H1 (cell line): ENCODE results near the gene CYP39A1. TPM values are rescaled to one million over a fixed set of nuclear protein-coding genes. Genes with fewer than 3 reads are reported as not detected.

Experiments
- CTCF ChIA-PET: fragments of 300-600 bp; sonication (Branson Sonifier 250); formaldehyde crosslinking; loops from one replicate; lab custom pipeline; 2021; ENCODE audit not compliant: partially characterized antibody; lab: Charles Lee
- POLR2A ChIA-PET: fragments of 300-600 bp; sonication (Branson Sonifier 250); formaldehyde crosslinking; loops from one replicate; lab custom pipeline; 2021; ENCODE audit warnings: inconsistent platforms; ENCODE audit not compliant: partially characterized antibody; lab: Charles Lee
- DNase-seq, 2 experiments: peaks; one replicate each; pipeline versions ENCODE4 v3.0.0 to v3.0.0-alpha.2; 2010 to 2022; ENCODE audit warnings: low spot score in 2 of 2, low read depth in 1 of 2, mixed read lengths in 1 of 2
- FAIRE-seq: peaks from 2 replicates; lab custom pipeline; 2011; peaks lifted over from hg19 to GRCh38; lab: Jason Lieb, UNC
- H2AFZ ChIP-seq: 2 replicates; pipeline ENCODE4 v1.8.1; 2012; ENCODE audit warnings: low read length, inconsistent platforms
- H2AK5ac ChIP-seq: 2 replicates; pipeline ENCODE4 v1.6.1; 2013; ENCODE audit warnings: low read depth, low read length
- H2BK120ac ChIP-seq: replicated peaks from 2 replicates; pipeline ENCODE3; 2013; ENCODE audit warnings: low read depth, low read length, inconsistent platforms
- H2BK12ac ChIP-seq: 2 replicates; pipeline ENCODE4 v1.6.1; 2013; ENCODE audit warnings: low read depth, low read length
- H2BK15ac ChIP-seq: 2 replicates; pipeline ENCODE4 v1.6.1; 2013; ENCODE audit warnings: low read length
- H2BK20ac ChIP-seq: 2 replicates; pipeline ENCODE4 v1.6.1; 2013; ENCODE audit warnings: low read length
- H2BK5ac ChIP-seq: 2 replicates; pipeline ENCODE4 v1.6.1; 2013; ENCODE audit warnings: low read depth, low read length
- H3K14ac ChIP-seq: 2 replicates; pipeline ENCODE4 v1.6.1; 2013; ENCODE audit warnings: inconsistent platforms; ENCODE audit not compliant: insufficient read length
- H3K18ac ChIP-seq: 2 replicates; pipeline ENCODE4 v1.6.1; 2013; ENCODE audit warnings: low read length; ENCODE audit errors: extremely low read depth
- H3K23ac ChIP-seq: 2 replicates; pipeline ENCODE4 v1.6.1; 2013; ENCODE audit warnings: inconsistent platforms; ENCODE audit not compliant: insufficient read length
- H3K23me2 ChIP-seq: 2 replicates; pipeline ENCODE4 v1.6.1; 2013; ENCODE audit warnings: low read depth, low read length
- H3K27ac ChIP-seq: 2 replicates; pipeline ENCODE4 v1.6.1; 2011; ENCODE audit warnings: low read depth, low read length, inconsistent platforms
- H3K27me3 ChIP-seq, 4 experiments: replicated peaks in 1 of 4; 1 replicate in 1 of 4; 2 replicates in 3 of 4; pipeline versions ENCODE4 v1.6.1 to v1.8.1; 2011 to 2013; ENCODE audit warnings: low read length in 3 of 4, mild to moderate bottlenecking in 3 of 4, inconsistent platforms in 2 of 4, mixed read lengths in 2 of 4, moderate library complexity in 1 of 4; ENCODE audit not compliant: control insufficient read depth in 3 of 4, insufficient read depth in 3 of 4; ENCODE audit errors: extremely low read depth in 1 of 4
- H3K36me3 ChIP-seq, 4 experiments: 2 replicates each; pipeline versions ENCODE4 v1.6.1 to v1.8.1; 2011 to 2013; ENCODE audit warnings: mild to moderate bottlenecking in 4 of 4, low read length in 3 of 4, moderate library complexity in 2 of 4, control low read depth in 1 of 4, inconsistent platforms in 1 of 4; ENCODE audit not compliant: insufficient read depth in 4 of 4, control insufficient read depth in 2 of 4
- H3K4ac ChIP-seq: replicated peaks from 2 replicates; pipeline ENCODE3; 2013; ENCODE audit warnings: low read length, low read depth, mixed read lengths, inconsistent platforms; ENCODE audit not compliant: insufficient read length
- H3K4me1 ChIP-seq, 4 experiments: replicated peaks in 1 of 4; 1 replicate in 1 of 4; 2 replicates in 3 of 4; pipeline versions ENCODE4 v1.6.1 to v1.8.1; 2011 to 2013; ENCODE audit warnings: low read length in 3 of 4, inconsistent platforms in 2 of 4, mixed read lengths in 1 of 4; ENCODE audit not compliant: insufficient read depth in 4 of 4, control insufficient read depth in 3 of 4
- H3K4me2 ChIP-seq, 2 experiments: 2 replicates each; pipeline versions ENCODE4 v1.6.1 to v1.8.1; 2011 to 2013; ENCODE audit warnings: low read depth in 2 of 2, low read length in 2 of 2, control low read depth in 1 of 2, inconsistent platforms in 1 of 2, mild to moderate bottlenecking in 1 of 2; ENCODE audit not compliant: insufficient read depth in 1 of 2
- H3K4me3 ChIP-seq, 4 experiments: fragments of 200-600, 300-600 bp in 1 of 4; sonication (generic), shearing (Covaris generic), sonication (Bioruptor Twin) in 1 of 4; 2 replicates each; pipeline versions ENCODE4 v1.5.1 to v1.8.1; 2011 to 2016; ENCODE audit warnings: low read length in 4 of 4, low read depth in 3 of 4, control low read depth in 2 of 4, inconsistent platforms in 2 of 4, mild to moderate bottlenecking in 2 of 4, mixed read lengths in 1 of 4, moderate library complexity in 1 of 4; ENCODE audit not compliant: insufficient read depth in 2 of 4; ENCODE audit errors: extremely low read depth in 1 of 4
- H3K56ac ChIP-seq: replicated peaks from 2 replicates; pipeline ENCODE3; 2013; ENCODE audit warnings: low read depth, mild to moderate bottlenecking, mixed read lengths, low read length, inconsistent platforms; ENCODE audit not compliant: insufficient read length
- H3K79me1 ChIP-seq: 2 replicates; pipeline ENCODE4 v1.6.1; 2013; ENCODE audit warnings: low read depth, low read length, control low read depth
- H3K79me2 ChIP-seq, 2 experiments: 2 replicates each; pipeline versions ENCODE4 v1.6.1 to v1.8.1; 2012 to 2013; ENCODE audit warnings: low read length in 2 of 2, mild to moderate bottlenecking in 2 of 2, inconsistent platforms in 1 of 2; ENCODE audit not compliant: insufficient read depth in 2 of 2, control insufficient read depth in 1 of 2
- H3K9ac ChIP-seq, 4 experiments: replicated peaks in 1 of 4; 1 replicate in 1 of 4; 2 replicates in 3 of 4; pipeline versions ENCODE4 v1.6.1 to v1.8.1; 2011 to 2013; ENCODE audit warnings: low read depth in 3 of 4, low read length in 3 of 4, control low read depth in 2 of 4, mild to moderate bottlenecking in 2 of 4, moderate library complexity in 2 of 4, inconsistent platforms in 1 of 4; ENCODE audit errors: extremely low read depth in 1 of 4
- H3K9me3 ChIP-seq, 2 experiments: 2 replicates each; pipeline versions ENCODE4 v1.6.1 to v1.8.1; 2012 to 2013; ENCODE audit warnings: mild to moderate bottlenecking in 2 of 2, moderate library complexity in 2 of 2, control low read depth in 1 of 2, inconsistent platforms in 1 of 2, low read depth in 1 of 2, low read length in 1 of 2, mixed read lengths in 1 of 2; ENCODE audit not compliant: insufficient read depth in 2 of 2
- H4K20me1 ChIP-seq, 2 experiments: replicated peaks in 1 of 2; 2 replicates each; pipeline versions ENCODE3 to v1.8.1; 2011 to 2013; ENCODE audit warnings: inconsistent platforms in 2 of 2, low read length in 2 of 2, mild to moderate bottlenecking in 1 of 2; ENCODE audit not compliant: insufficient read depth in 2 of 2, control insufficient read depth in 1 of 2
- H4K5ac ChIP-seq: 2 replicates; pipeline ENCODE4 v1.6.1; 2013; ENCODE audit warnings: low read length, low read depth, mixed read lengths, inconsistent platforms; ENCODE audit not compliant: insufficient read length
- H4K8ac ChIP-seq: 2 replicates; pipeline ENCODE4 v1.8.0; 2013; ENCODE audit warnings: mild to moderate bottlenecking, moderate library complexity, low read length, inconsistent platforms; ENCODE audit not compliant: insufficient read depth; ENCODE audit errors: extremely low read depth
- H4K91ac ChIP-seq: replicated peaks from 2 replicates; pipeline ENCODE3; 2013; ENCODE audit warnings: low read length, mixed read lengths, inconsistent platforms; ENCODE audit not compliant: insufficient read length
- HDAC2 ChIP-seq, 2 experiments: fragments of 300-600 bp in 1 of 2; sonication (generic) in 1 of 2; IDR thresholded peaks; 2 replicates each; pipeline ENCODE4 v1.6.1; 2011 to 2012; ENCODE audit warnings: low read depth in 2 of 2, low read length in 2 of 2, mild to moderate bottlenecking in 2 of 2, moderate library complexity in 2 of 2, borderline replicate concordance in 1 of 2, inconsistent platforms in 1 of 2
- SP4 ChIP-seq: IDR thresholded peaks from 2 replicates; pipeline ENCODE4 v1.6.1; 2012; ENCODE audit warnings: low read length, inconsistent platforms
- TEAD4 ChIP-seq: IDR thresholded peaks from 2 replicates; pipeline ENCODE4 v1.6.1; 2012; ENCODE audit warnings: low read depth, low read length, inconsistent platforms, mixed read lengths
- WGBS, 2 experiments: shearing (Covaris generic) in 1 of 2; methylation state at CpG; one replicate each; pipeline versions ENCODE4 v1.1.6 to v1.1.7; 2013 to 2015; ENCODE audit warnings: low lambda C conversion rate in 2 of 2, mixed read lengths in 2 of 2, inconsistent platforms in 1 of 2, low coverage in 1 of 2, missing lambda C conversion rate in 1 of 2; ENCODE audit not compliant: insufficient replicate concordance in 2 of 2, insufficient coverage in 1 of 2, insufficient read length in 1 of 2; ENCODE audit errors: extremely low coverage in 1 of 2, missing lambda C conversion rate in 1 of 2; 5-methylcytosine and 5-hydroxymethylcytosine counted together
- polyA plus RNA-seq, 7 experiments: library from polyadenylated mRNA; depleted of rRNA in 3 of 7; stranded (reverse) in 5 of 7; unstranded in 2 of 7; fragments of >200 nt in 5 of 7; fragments of 200-250 nt in 2 of 7; gene quantifications; 1 replicate in 5 of 7; 2 replicates in 1 of 7; 4 replicates in 1 of 7; pipeline versions ENCODE4 v1.2.1 to v1.2.3, GENCODE V29; 2011 to 2013; ENCODE audit warnings: missing spikeins in 2 of 7, mixed read lengths in 2 of 7
- total RNA-seq: library from RNA; stranded (reverse); fragmentation: NEBNext Ultra II Directional; extraction: Animal tissue kit (Norgen Biotek cat#: 25700); gene quantifications from 2 replicates; pipeline ENCODE4 v1.2.1, GENCODE V29; 2021
- TF ChIP-seq, protein P1 (sequence below): IDR thresholded peaks from 2 replicates; pipeline ENCODE4 v1.6.1; 2012; ENCODE audit warnings: inconsistent platforms

Gene CYP39A1
- total and polyA plus RNA-seq, 2 of the 8 experiments (the other 6 are each of a cell fraction or from before 2014, with no cell fraction given) = 0.71 to 2.4 TPM

DNA sequence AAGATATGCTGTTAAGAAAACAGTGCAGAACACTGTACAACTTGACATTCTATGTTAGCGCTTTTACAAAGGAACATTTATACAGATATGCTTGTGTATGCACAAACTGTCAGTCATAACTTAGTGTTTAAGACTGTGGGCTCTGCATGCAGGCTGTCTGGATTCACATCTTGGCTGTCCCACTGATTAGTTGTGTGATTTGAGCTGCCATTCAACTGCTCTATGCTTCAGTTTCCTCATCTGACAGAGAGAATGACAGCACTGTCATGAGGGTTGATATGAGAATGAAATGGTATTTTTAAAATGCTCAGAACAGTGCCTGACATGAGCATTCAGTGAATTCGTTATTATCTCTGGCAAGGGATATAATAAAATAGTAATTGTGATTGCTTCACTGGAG is 8.9 kb upstream of the CYP39A1 start:
- WGBS, 2 experiments = 96% methylated on average over 2 of the region's 2 CpGs; no CpG with 5 or more reads in 1 of the 2 experiments
- ChIA-PET POLR2A (interaction anchor here (1.1 kb wide), 1 partner anchor 236 kb away, joined by 3 read pairs; no protein-coding TSS in a partner anchor), CTCF (interaction anchor here (2.3 kb wide), 1 partner anchor 16 kb away, joined by 7 read pairs; no protein-coding TSS in a partner anchor)

More for the DNA sequence above, 8.9 kb upstream of the CYP39A1 start:
- TF ChIP-seq HDAC2 (IDR thresholded peaks at IDR 0.05; ENCODE audit: borderline replicate concordance in 1 of 2, low read depth in 2 of 2, low read length in 2 of 2) = no peak
- no peak for TF ChIP-seq SP4
- TF ChIP-seq, protein P1, sequence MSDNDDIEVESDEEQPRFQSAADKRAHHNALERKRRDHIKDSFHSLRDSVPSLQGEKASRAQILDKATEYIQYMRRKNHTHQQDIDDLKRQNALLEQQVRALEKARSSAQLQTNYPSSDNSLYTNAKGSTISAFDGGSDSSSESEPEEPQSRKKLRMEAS = no peak
- no peak for TF ChIP-seq TEAD4
- TF ChIP-seq, all 59 proteins: peak for 0
- H2AFZ ChIP-seq = no peak overlapping the region
- H4K20me1 ChIP-seq = no peaks in the 10 kb centered on the region
- H3K18ac ChIP-seq = no peak overlapping the region
- no peak overlapping the region for H4K5ac ChIP-seq
- H3K4ac ChIP-seq = no peak overlapping the region
- no peak overlapping the region for H2BK5ac ChIP-seq
- H3K56ac ChIP-seq = no peak overlapping the region
- no peak overlapping the region for H3K14ac ChIP-seq
- DNase-seq (no peak), FAIRE-seq (no peak)
- no peak overlapping the region for H4K8ac ChIP-seq
- H3K4me2 ChIP-seq = no peak overlapping the region
- no peaks in the 10 kb centered on the region for H3K4me1 ChIP-seq
- no peaks in the 10 kb centered on the region for H3K79me2 ChIP-seq
- no peak overlapping the region for H3K4me3 ChIP-seq
- no peak overlapping the region for H2BK12ac ChIP-seq
- no peak overlapping the region for H2BK120ac ChIP-seq
- H3K27ac ChIP-seq = no peak overlapping the region
- H3K36me3 ChIP-seq = no peaks in the 10 kb centered on the region; a peak in 1 of 8 replicates
- no peak overlapping the region for H2BK20ac ChIP-seq
- peaks cover 1% of the 10 kb centered on the region; the same call in 1 of the 2 replicates for H3K23me2 ChIP-seq
- no peaks in the 10 kb centered on the region for H3K27me3 ChIP-seq
- no peak overlapping the region for H4K91ac ChIP-seq
- no peak overlapping the region for H3K9ac ChIP-seq
- H3K23ac ChIP-seq = no peak overlapping the region
- H2BK15ac ChIP-seq = no peak overlapping the region
- no peaks in the 10 kb centered on the region for H3K9me3 ChIP-seq
- no peaks in the 10 kb centered on the region for H3K79me1 ChIP-seq
- no peak overlapping the region for H2AK5ac ChIP-seq
